ENCODE results near the gene SPRR3.

Gene SPRR3

GRCh38 chr1:153049211-153049610, 47.7 kb downstream of the SPRR3 start:
- no peak for DNase-seq (ENCODE audit: low read depth in 1 of 2, low spot score in 1 of 2)
